Testis (tissue), 3 donors: ENCODE measurements around the gene SPARC. TPM values are rescaled to one million over a fixed set of nuclear protein-coding genes. Genes with fewer than 3 reads are reported as not detected.
"Not testable (repeated sequence)": the region's sequence is repeated elsewhere in the genome, so short reads cannot be mapped to it uniquely, and the experiment has no call there.

Experiments
- DNase-seq: peaks from one replicate; pipeline ENCODE4 v3.0.0-alpha.2; 2019
- H3K27ac ChIP-seq, 2 donors: fragments of 200-600 bp; sonication (generic); one replicate each; pipeline ENCODE4 v1.5.1; 2019
- H3K27me3 ChIP-seq: fragments of 200-600 bp; sonication (generic); one replicate; pipeline ENCODE4 v1.5.1; 2019
- H3K36me3 ChIP-seq: fragments of 200-600 bp; sonication (generic); one replicate; pipeline ENCODE4 v1.5.1; 2017; ENCODE audit warnings: low read depth; ENCODE audit errors: missing control alignments
- H3K4me1 ChIP-seq: fragments of 200-600 bp; sonication (generic); one replicate; pipeline ENCODE4 v1.5.1; 2019
- H3K4me3 ChIP-seq, 2 donors: fragments of 200-600 bp; sonication (generic); one replicate each; pipeline ENCODE4 v1.5.1; 2017 to 2019
- H3K9me3 ChIP-seq: fragments of 200-600 bp; sonication (generic); one replicate; pipeline ENCODE4 v1.5.1; 2017
- CTCF ChIP-seq, 3 experiments: fragments of 450-650 bp in 2 of 3; fragments of 200-600 bp in 1 of 3; sonication (generic) in 1 of 3; IDR thresholded peaks; one replicate each; pipeline ENCODE4 v1.5.1; 2016 to 2019; ENCODE audit warnings: antibody characterized with exemption in 3 of 3, mild to moderate bottlenecking in 2 of 3, moderate library complexity in 1 of 3
- POLR2A ChIP-seq: fragments of 450-650 bp; IDR thresholded peaks from one replicate; pipeline ENCODE4 v1.6.1; 2017; ENCODE audit warnings: antibody characterized with exemption, mild to moderate bottlenecking, moderate library complexity
- WGBS, 2 donors: methylation state at CpG; one replicate each; pipeline ENCODE4 v1.1.5; 2018; 5-methylcytosine and 5-hydroxymethylcytosine counted together
- intact Hi-C: fragments of 100-400 bp; cut with DNase I; formaldehyde crosslinking; loops from one replicate; pipeline ENCODE4 v1.15.1; 2023; ENCODE audit warnings: low total_unique reads
- polyA plus RNA-seq: library from polyadenylated mRNA; stranded (reverse); fragments of 350-450 nt; fragmentation: Illumina TruSeq; extraction: RNeasy Lipid Tissue Mini Kit (QIAGEN cat#74804); gene quantifications from one replicate; pipeline ENCODE4 v1.2.3, GENCODE V29; 2014; ENCODE audit warnings: low read depth, low replicate concordance; ENCODE audit not compliant: insufficient read depth
- total RNA-seq, 2 donors: library from RNA; depleted of rRNA; stranded (reverse); fragments of >200 nt; gene quantifications; one replicate each; pipeline ENCODE4 v1.2.3, GENCODE V29; 2016

The SPARC gene
- total and polyA plus RNA-seq, 3 donors from 2014 or later: 1,884 to 3,080 (median 2,585) TPM

DNA sequence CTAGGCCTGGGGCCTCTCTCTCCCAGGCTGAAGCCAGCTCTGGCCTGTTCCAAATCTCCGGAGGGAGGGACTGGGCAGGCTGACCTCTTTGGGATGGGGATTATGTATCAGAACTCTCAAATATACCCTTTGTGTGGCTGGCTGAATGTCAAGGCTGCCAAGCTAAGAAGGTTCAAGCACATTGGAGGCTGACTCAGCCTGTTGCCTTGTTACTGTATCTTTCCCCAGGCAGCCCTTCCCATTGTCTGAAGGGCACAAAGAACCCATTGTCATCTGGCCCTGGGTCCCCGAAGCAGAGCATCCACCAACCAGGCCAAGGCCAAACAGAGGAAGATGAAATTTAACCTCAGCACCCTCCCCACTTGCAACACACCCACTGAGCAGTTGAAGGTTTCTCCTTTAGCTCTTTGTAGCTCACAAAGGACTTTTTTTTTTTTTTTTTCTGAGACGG is 7.3 kb upstream of the SPARC start:
- WGBS, 2 donors: 47 to 53% methylated on average over 3 of the region's 3 CpGs
- Histone ChIP-seq H3K36me3 (no peaks in the 10 kb centered on the region), H3K4me1 (peaks cover 62% of the 10 kb centered on the region), H3K27me3 (no peaks in the 10 kb centered on the region), H3K4me3 (no peak overlapping the region), H3K27ac (peak overlapping the region; percentile 83 to 85), H3K9me3 (no peaks in the 10 kb centered on the region)
- no peak for TF ChIP-seq POLR2A
- no peak for TF ChIP-seq CTCF (IDR thresholded peaks at IDR 0.05)
- intact Hi-C loops: no loop called here
- DNase-seq: peak; percentile 95

DNA sequence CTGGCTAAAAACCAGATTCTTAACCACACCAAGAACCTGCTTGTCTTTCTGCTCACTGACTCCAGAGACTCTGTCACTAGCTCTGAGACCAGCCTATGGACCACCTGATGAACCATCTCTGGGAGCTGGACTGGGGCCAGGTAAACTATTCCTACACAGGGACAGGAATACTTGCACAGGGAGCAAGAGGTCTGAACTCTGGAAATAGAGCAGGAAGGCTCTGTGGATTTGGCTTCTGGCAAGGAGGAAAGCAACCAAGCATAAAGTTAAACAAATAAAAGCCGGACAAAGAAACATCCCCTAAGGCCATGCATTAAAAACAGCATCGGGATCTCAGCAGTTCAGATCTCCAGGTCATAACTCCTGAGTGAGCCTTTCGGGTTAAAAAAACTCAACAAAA is 5.6 kb upstream of the SPARC start:
- H3K36me3 ChIP-seq: no peaks in the 10 kb centered on the region
- WGBS, 2 donors: 42 to 62% methylated on average over 3 of the region's 3 CpGs
- no peaks in the 10 kb centered on the region for H3K9me3 ChIP-seq
- H3K27me3 ChIP-seq: no peaks in the 10 kb centered on the region
- peak overlapping the region; percentile 21 to 83 for H3K27ac ChIP-seq
- TF ChIP-seq CTCF (IDR thresholded peaks at IDR 0.05) (no peak), POLR2A (no peak)
- peaks cover 49% of the 10 kb centered on the region for H3K4me1 ChIP-seq
- intact Hi-C loops: no loop called here
- no peak overlapping the region for H3K4me3 ChIP-seq
- DNase-seq: no peak

DNA sequence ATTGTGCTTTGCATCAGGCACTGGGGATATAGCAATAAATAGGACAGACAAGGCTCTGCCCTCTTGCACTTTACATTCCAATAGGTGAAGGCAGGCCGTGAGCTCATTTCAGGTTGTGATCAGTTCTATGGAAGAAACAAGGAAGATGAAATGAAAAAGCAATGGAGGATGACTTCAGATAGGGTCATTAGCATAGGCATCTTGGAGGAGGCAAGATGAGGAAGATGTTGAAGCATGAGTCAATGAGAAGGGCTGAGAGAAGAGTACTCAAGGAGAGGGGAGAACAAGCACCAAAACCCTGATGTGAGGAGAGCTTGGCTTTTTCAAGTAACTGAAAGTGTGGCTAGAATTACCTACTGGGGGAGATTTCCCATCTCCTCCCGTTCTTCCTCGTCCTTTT is 5.0 kb upstream of the SPARC start:
- H3K4me1 ChIP-seq: peaks cover 46% of the 10 kb centered on the region
- intact Hi-C loops: no loop called here
- no peak for DNase-seq
- no peaks in the 10 kb centered on the region for H3K9me3 ChIP-seq
- H3K27me3 ChIP-seq: no peaks in the 10 kb centered on the region
- peak overlapping the region; percentile 21 to 28 for H3K27ac ChIP-seq
- no peaks in the 10 kb centered on the region for H3K36me3 ChIP-seq
- 94 to 98% methylated on average over 3 of the region's 3 CpGs for WGBS, 2 donors
- TF ChIP-seq CTCF (IDR thresholded peaks at IDR 0.05): no peak
- TF ChIP-seq POLR2A: no peak
- no peak overlapping the region for H3K4me3 ChIP-seq

DNA sequence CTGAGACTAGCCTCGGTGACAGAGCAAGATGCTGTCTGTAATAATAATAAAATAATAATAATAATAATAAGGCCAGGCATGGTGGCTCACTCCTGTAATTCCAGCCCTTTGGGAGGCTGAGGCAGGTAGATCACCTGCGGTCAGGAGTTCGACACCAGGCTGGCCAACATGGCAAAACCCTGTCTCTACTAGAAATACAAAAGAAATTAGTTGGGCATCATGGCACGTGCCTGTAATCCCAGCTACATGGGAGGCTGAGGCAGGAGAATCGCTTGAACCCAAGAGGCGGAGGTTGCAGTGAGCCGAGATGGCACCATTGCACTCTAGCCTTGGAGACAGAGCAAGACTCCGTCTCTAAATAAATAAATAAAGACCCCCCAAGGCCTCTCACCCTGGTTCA is 2.9 kb upstream of the SPARC start:
- H3K27ac ChIP-seq, H3K27me3 ChIP-seq, intact Hi-C loops, H3K4me3 ChIP-seq, DNase-seq, H3K9me3 ChIP-seq, H3K36me3 ChIP-seq: not testable (repeated sequence)
- WGBS, 2 donors: 91 to 92% methylated on average over 8 of the region's 8 CpGs
- peaks cover 25% of the 10 kb centered on the region for H3K4me1 ChIP-seq

DNA sequence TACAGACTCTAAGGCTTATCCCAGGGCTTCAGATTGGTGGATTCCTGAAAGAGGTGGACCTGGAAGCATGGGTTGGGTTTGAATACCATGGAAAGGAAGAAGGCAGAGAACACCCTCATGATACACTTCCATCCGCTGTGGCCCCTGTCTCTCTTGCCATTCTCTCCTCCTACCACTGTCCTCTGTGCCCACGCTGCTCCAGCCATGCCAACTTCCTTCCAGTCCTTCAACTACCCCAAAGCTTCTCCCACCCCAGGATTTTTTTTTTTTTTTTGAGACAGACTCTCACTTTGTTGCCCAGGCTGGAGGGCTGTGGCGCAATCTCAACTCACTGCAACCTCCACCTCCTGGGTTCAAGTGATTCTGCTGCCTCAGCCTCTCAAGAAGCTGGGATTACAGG is 1.7 kb upstream of the SPARC start:
- no peak overlapping the region for H3K4me3 ChIP-seq
- no peak overlapping the region for H3K27ac ChIP-seq
- H3K36me3 ChIP-seq: no peaks in the 10 kb centered on the region
- H3K27me3 ChIP-seq: no peaks in the 10 kb centered on the region
- peaks cover 25% of the 10 kb centered on the region for H3K4me1 ChIP-seq
- no peak for DNase-seq
- no peaks in the 10 kb centered on the region for H3K9me3 ChIP-seq
- intact Hi-C loops: no loop called here
- no peak for TF ChIP-seq POLR2A
- no peak for TF ChIP-seq CTCF (IDR thresholded peaks at IDR 0.05)
- 95 to 98% methylated on average over 3 of the region's 3 CpGs for WGBS, 2 donors
